Neural cell (in vitro differentiated cells): Measurements from ENCODE around the gene PTCH1. TPM values are rescaled to one million over a fixed set of nuclear protein-coding genes. Genes with fewer than 3 reads are reported as not detected.

ENCODE experiments used
- H2AFZ ChIP-seq: fragments of 200-600, 300-800 bp; sonication (generic), shearing (Covaris generic); 2 replicates; pipeline ENCODE4 v1.6.0; 2014; ENCODE audit warnings: low read depth, mild to moderate bottlenecking, antibody characterized with exemption, low read length, moderate library complexity
- H3F3A ChIP-seq: fragments of 200-600 bp; shearing (Covaris generic); 2 replicates; pipeline ENCODE4 v1.6.1; 2016; ENCODE audit warnings: mild to moderate bottlenecking, moderate library complexity, mixed read lengths, antibody characterized with exemption, low read length; ENCODE audit not compliant: insufficient read depth, poor library complexity, severe bottlenecking
- H3K27ac ChIP-seq: fragments of 200-600, 300-800 bp; sonication (generic), shearing (Covaris generic); 2 replicates; pipeline ENCODE4 v1.5.1; 2014; ENCODE audit warnings: mild to moderate bottlenecking, low read length, moderate library complexity
- H3K27me3 ChIP-seq: fragments of 300-800, 200-600 bp; sonication (generic), shearing (Covaris generic); 2 replicates; pipeline ENCODE4 v1.6.0; 2014; ENCODE audit warnings: mild to moderate bottlenecking, low read depth, low read length, moderate library complexity; ENCODE audit not compliant: insufficient read depth
- H3K36me3 ChIP-seq: fragments of 300-800, 200-600 bp; sonication (generic), shearing (Covaris generic); 2 replicates; pipeline ENCODE4 v1.5.1; 2014; ENCODE audit warnings: mild to moderate bottlenecking, antibody characterized with exemption, low read length, moderate library complexity; ENCODE audit not compliant: insufficient read depth
- H3K4me2 ChIP-seq: fragments of 300-800, 200-600 bp; sonication (generic), shearing (Covaris generic); 2 replicates; pipeline ENCODE4 v1.6.0; 2014; ENCODE audit warnings: mild to moderate bottlenecking, low read length
- H3K4me3 ChIP-seq: fragments of 300-800, 200-600 bp; sonication (generic), shearing (Covaris generic); 2 replicates; pipeline ENCODE4 v1.5.1; 2014; ENCODE audit warnings: mild to moderate bottlenecking, low read length, moderate library complexity
- H3K79me2 ChIP-seq: fragments of 200-600 bp; shearing (Covaris generic); replicated peaks from 2 replicates; pipeline ENCODE4 v1.6.0; 2014; ENCODE audit warnings: mild to moderate bottlenecking, low read length, moderate library complexity; ENCODE audit not compliant: insufficient read depth
- H3K9ac ChIP-seq: fragments of 300-800, 200-600 bp; sonication (generic), shearing (Covaris generic); 2 replicates; pipeline ENCODE4 v1.6.1; 2016; ENCODE audit warnings: mild to moderate bottlenecking, low read length, mixed read lengths
- H3K9me2 ChIP-seq: fragments of 200-600 bp; shearing (Covaris generic); 2 replicates; pipeline ENCODE4 v1.6.1; 2016; ENCODE audit warnings: mild to moderate bottlenecking, low read length, mixed read lengths; ENCODE audit not compliant: insufficient read depth
- H3K9me3 ChIP-seq: fragments of 200-600, 300-800 bp; sonication (generic), shearing (Covaris generic); 2 replicates; pipeline ENCODE4 v1.6.1; 2016; ENCODE audit warnings: mild to moderate bottlenecking, mixed run types, low read length, moderate library complexity, mixed read lengths
- H4K20me1 ChIP-seq: fragments of 200-600 bp; shearing (Covaris generic); 2 replicates; pipeline ENCODE4 v1.6.1; 2016; ENCODE audit warnings: mild to moderate bottlenecking, mixed run types; ENCODE audit not compliant: insufficient read depth
- CTCF ChIP-seq: fragments of 450-650 bp; IDR thresholded peaks from 2 replicates; pipeline ENCODE4 v1.5.1; 2014; ENCODE audit warnings: antibody characterized with exemption, mild to moderate bottlenecking, moderate library complexity; ENCODE audit not compliant: poor library complexity, severe bottlenecking
- EP300 ChIP-seq: fragments of 450-650 bp; conservative IDR thresholded peaks from 2 replicates; pipeline ENCODE4 v1.6.1; 2014; ENCODE audit warnings: antibody characterized with exemption, mild to moderate bottlenecking, moderate library complexity; ENCODE audit not compliant: poor library complexity, severe bottlenecking
- EZH2 ChIP-seq: fragments of 200-600, 300-800 bp; shearing (Covaris generic), sonication (generic); IDR thresholded peaks from 2 replicates; pipeline ENCODE4 v1.6.1; 2014; ENCODE audit warnings: antibody characterized with exemption, low read length, borderline replicate concordance, mild to moderate bottlenecking; ENCODE audit not compliant: insufficient read depth, poor library complexity, severe bottlenecking
- MXI1 ChIP-seq: fragments of 450-650 bp; conservative IDR thresholded peaks from 2 replicates; pipeline ENCODE4 v1.6.1; 2014; ENCODE audit warnings: antibody characterized with exemption, mild to moderate bottlenecking; ENCODE audit not compliant: poor library complexity, severe bottlenecking
- POLR2AphosphoS5 ChIP-seq: IDR thresholded peaks from 2 replicates; pipeline ENCODE4 v1.6.1; 2012
- RAD21 ChIP-seq: fragments of 450-650 bp; conservative IDR thresholded peaks from 2 replicates; pipeline ENCODE4 v1.6.1; 2014; ENCODE audit warnings: antibody characterized with exemption, mild to moderate bottlenecking, moderate library complexity
- REST ChIP-seq: IDR thresholded peaks from 2 replicates; pipeline ENCODE4 v1.6.1; 2012; ENCODE audit warnings: borderline replicate concordance
- SMC3 ChIP-seq: fragments of 450-650 bp; conservative IDR thresholded peaks from 2 replicates; pipeline ENCODE4 v1.6.1; 2014; ENCODE audit warnings: antibody characterized with exemption, mild to moderate bottlenecking, moderate library complexity; ENCODE audit not compliant: poor library complexity
- TAF1 ChIP-seq: IDR thresholded peaks from 2 replicates; pipeline ENCODE4 v1.6.1; 2012; ENCODE audit warnings: low read depth
- polyA plus RNA-seq: library from polyadenylated mRNA; depleted of rRNA; stranded (reverse); fragments of >200 nt; gene quantifications from 2 replicates; pipeline ENCODE4 v1.2.3, GENCODE V29; 2014

The PTCH1 gene
- polyA plus RNA-seq, 1 donor from 2014 or later, result 15.6 TPM

GRCh38 chr9:95450171-95451064, 66.4 kb downstream of the PTCH1 start:
- no peak for TF ChIP-seq RAD21
- no peak for TF ChIP-seq POLR2AphosphoS5
- no peak for TF ChIP-seq MXI1
- no peak for TF ChIP-seq REST
- peaks cover 28% of the 10 kb centered on the region for H3K36me3 ChIP-seq
- no peaks in the 10 kb centered on the region for H3K9me3 ChIP-seq
- H3K27me3 ChIP-seq, result no peaks in the 10 kb centered on the region
- H4K20me1 ChIP-seq, result no peaks in the 10 kb centered on the region
- H3K4me2 ChIP-seq, result no peak overlapping the region
- no peak overlapping the region for H3K4me3 ChIP-seq
- no peaks in the 10 kb centered on the region for H3K79me2 ChIP-seq
- no peaks in the 10 kb centered on the region for H3K9me2 ChIP-seq
- no peak overlapping the region for H2AFZ ChIP-seq
- H3K9ac ChIP-seq, result no peak overlapping the region
- no peak overlapping the region for H3K27ac ChIP-seq
- H3F3A ChIP-seq, result no peaks in the 10 kb centered on the region

GRCh38 chr9:95449016-95449415, 67.8 kb downstream of the PTCH1 start:
- Histone ChIP-seq H3K9ac (no peak overlapping the region), H3K4me3 (no peak overlapping the region), H2AFZ (no peak overlapping the region), H3K4me2 (no peak overlapping the region), H3K36me3 (peaks cover 21% of the 10 kb centered on the region), H3K27ac (no peak overlapping the region), H3K9me2 (no peaks in the 10 kb centered on the region), H3K9me3 (no peaks in the 10 kb centered on the region), H3F3A (no peaks in the 10 kb centered on the region), H3K27me3 (no peaks in the 10 kb centered on the region), H3K79me2 (no peaks in the 10 kb centered on the region), H4K20me1 (no peaks in the 10 kb centered on the region)
- TF ChIP-seq MXI1 (no peak), TAF1 (no peak), REST (no peak), SMC3 (no peak), EP300 (no peak), POLR2AphosphoS5 (no peak), RAD21 (no peak), CTCF (no peak), EZH2 (no peak)
